ENCODE results near the gene PRPH. TPM values are rescaled to one million over a fixed set of nuclear protein-coding genes. Genes with fewer than 3 reads are reported as not detected.

The PRPH gene
- total and polyA plus RNA-seq, 9 donors = 0.15 to 1.8 (median 0.34) TPM

DNA sequence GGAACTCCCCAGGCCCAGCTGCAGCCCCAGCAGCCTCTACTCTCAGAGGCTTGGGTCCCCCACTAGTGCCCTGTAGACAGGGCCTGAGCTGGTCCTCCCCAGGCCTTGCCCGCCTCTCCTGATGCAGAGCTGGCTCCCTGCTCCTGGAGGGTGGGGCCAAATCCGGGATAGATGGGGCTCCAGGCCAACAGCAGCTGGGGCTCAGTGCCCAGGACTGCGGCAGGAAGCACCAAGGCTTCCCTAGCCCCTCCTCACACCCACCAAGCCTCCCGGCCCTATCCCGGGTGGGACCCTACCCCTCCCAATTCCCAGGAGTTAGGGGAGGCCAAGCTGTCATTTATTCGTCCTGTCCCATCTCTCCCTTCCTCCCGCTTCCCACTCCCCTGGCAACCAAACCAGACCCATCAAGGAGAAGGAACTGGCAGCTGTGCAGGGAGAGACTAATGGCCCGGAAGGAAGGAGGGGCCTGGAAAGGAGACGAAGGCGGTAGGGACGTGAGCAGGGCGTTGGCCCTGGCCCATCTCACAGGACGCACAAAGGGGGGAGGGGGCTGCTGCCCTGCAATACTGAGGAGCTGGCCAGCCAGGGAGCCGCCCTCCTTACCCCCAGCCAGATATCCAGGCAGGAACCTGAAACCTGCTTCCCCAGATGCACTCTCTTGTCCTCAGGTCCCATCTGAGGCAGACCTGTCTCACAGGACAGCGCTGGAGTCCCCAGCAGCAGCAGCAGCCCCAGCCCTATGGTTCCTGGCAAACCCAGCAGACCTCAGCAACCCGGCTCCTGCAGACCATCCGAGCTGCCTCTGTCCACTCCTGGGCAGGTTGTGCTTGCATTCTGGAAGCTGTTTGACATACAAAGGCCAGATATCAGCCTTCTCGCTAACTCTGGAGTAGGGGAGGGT is 1.6 kb upstream of the PRPH start:
- 19 to 27% (median 20%) methylated on average over 18 of the region's 18 CpGs for WGBS, 3 donors
- intact Hi-C loops (cut with DNase I) = loop anchor here in 2 of 4 donors (10.0 kb wide), 1 partner anchor 221 kb away; no protein-coding TSS in a partner anchor
- Histone ChIP-seq H3K4me3 (no peak overlapping the region), H3K27me3 (peaks cover 5% of the 10 kb centered on the region), H3K9me3 (no peaks in the 10 kb centered on the region), H3K4me1 (ENCODE audit: insufficient read depth) (peaks cover 8% of the 10 kb centered on the region), H3K27ac (no peak overlapping the region), H3K36me3 (no peaks in the 10 kb centered on the region)
- peak in 4 of 5 donors; percentile 33 to 71 (median 44) for DNase-seq
- TF ChIP-seq EP300 (IDR thresholded peaks at IDR 0.05) (no peak), POLR2A (IDR thresholded peaks at IDR 0.05) (no peak)
- TF ChIP-seq, protein P1, sequence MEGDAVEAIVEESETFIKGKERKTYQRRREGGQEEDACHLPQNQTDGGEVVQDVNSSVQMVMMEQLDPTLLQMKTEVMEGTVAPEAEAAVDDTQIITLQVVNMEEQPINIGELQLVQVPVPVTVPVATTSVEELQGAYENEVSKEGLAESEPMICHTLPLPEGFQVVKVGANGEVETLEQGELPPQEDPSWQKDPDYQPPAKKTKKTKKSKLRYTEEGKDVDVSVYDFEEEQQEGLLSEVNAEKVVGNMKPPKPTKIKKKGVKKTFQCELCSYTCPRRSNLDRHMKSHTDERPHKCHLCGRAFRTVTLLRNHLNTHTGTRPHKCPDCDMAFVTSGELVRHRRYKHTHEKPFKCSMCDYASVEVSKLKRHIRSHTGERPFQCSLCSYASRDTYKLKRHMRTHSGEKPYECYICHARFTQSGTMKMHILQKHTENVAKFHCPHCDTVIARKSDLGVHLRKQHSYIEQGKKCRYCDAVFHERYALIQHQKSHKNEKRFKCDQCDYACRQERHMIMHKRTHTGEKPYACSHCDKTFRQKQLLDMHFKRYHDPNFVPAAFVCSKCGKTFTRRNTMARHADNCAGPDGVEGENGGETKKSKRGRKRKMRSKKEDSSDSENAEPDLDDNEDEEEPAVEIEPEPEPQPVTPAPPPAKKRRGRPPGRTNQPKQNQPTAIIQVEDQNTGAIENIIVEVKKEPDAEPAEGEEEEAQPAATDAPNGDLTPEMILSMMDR (IDR thresholded peaks at IDR 0.05) = no peak

DNA sequence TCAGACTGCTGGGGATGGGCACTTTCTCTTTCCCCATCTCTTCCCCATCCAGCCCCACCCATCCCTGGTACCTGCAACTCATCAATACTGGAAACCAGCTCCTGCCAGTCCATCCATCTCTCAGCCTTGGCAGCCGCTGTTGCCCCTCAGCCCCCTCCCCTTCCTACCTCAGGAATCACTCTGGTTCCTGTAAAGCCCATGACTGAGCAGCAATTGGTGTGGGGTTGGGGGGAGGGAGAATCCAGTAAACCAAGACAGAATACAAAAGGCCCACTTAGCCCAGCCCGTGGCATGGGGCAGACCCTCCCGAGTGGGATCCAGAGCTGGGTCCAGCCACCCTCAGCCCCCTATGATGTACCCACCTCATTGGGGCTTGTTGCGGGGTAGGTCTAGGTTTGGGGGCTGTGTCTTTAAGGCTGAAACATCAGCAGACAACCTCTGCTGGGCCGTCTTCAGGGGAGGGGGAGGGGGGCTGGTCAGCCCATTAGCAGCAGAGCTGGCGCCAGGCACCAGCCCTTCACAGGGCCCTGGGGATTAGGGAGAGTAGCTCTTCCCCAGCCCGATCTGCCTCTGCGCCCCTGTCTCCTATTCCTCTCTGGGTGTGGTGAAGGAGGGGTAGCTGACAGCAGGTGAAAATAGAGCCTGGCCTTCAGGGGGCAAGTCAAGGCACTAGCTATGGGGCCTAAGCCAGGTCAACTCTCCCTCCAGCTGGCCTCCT is 702 bp upstream of the PRPH start:
- WGBS, 3 donors = 75 to 82% (median 78%) methylated on average over 8 of the region's 8 CpGs

DNA sequence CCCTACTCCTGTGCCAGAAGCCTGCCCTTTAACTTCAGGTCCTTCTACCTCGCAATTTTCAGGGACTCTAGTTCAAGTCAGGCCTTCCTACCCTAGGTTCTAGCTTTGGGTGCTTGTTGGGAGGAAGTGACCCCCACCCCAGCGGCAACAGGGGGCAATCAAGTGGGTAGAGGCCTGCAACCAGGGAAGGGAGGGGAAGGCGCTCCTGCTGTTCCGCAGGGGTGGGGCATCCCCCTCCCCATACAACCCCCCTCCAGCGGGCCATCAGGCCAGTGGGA is 204 bp upstream of the PRPH start:
- intact Hi-C loops (cut with DNase I) = loop anchor here in 2 of 4 donors (5.0 to 10.0 kb wide), 2 partner anchors 43 to 220 kb away; partner anchors contain the start of gene C1QL4 (in 1 of the 2)
- no peak for TF ChIP-seq EP300 (IDR thresholded peaks at IDR 0.05)
- TF ChIP-seq, protein P1 (IDR thresholded peaks at IDR 0.05) = no peak
- no peak for TF ChIP-seq POLR2A (IDR thresholded peaks at IDR 0.05)
- 59 to 71% (median 63%) methylated on average over 2 to 5 of the region's 5 CpGs for WGBS, 3 donors
- Histone ChIP-seq H3K27ac (no peak overlapping the region), H3K27me3 (peaks cover 5% of the 10 kb centered on the region), H3K9me3 (no peaks in the 10 kb centered on the region), H3K36me3 (no peaks in the 10 kb centered on the region), H3K4me1 (ENCODE audit: insufficient read depth) (peaks cover 8% of the 10 kb centered on the region), H3K4me3 (no peak overlapping the region)
- DNase-seq = no peak

More for the DNA sequence above, 702 bp upstream of the PRPH start:
- Histone ChIP-seq H3K27ac (no peak overlapping the region), H3K4me1 (ENCODE audit: insufficient read depth) (peaks cover 8% of the 10 kb centered on the region), H3K27me3 (peaks cover 5% of the 10 kb centered on the region), H3K9me3 (no peaks in the 10 kb centered on the region), H3K4me3 (no peak overlapping the region), H3K36me3 (no peaks in the 10 kb centered on the region)
- DNase-seq = no peak
- intact Hi-C loops (cut with DNase I) = loop anchor here in 2 of 4 donors (10.0 kb wide), 1 partner anchor 221 kb away; no protein-coding TSS in a partner anchor
- TF ChIP-seq EP300 (IDR thresholded peaks at IDR 0.05) (no peak), POLR2A (IDR thresholded peaks at IDR 0.05) (no peak)
- TF ChIP-seq, protein P1 (IDR thresholded peaks at IDR 0.05) = no peak

DNA sequence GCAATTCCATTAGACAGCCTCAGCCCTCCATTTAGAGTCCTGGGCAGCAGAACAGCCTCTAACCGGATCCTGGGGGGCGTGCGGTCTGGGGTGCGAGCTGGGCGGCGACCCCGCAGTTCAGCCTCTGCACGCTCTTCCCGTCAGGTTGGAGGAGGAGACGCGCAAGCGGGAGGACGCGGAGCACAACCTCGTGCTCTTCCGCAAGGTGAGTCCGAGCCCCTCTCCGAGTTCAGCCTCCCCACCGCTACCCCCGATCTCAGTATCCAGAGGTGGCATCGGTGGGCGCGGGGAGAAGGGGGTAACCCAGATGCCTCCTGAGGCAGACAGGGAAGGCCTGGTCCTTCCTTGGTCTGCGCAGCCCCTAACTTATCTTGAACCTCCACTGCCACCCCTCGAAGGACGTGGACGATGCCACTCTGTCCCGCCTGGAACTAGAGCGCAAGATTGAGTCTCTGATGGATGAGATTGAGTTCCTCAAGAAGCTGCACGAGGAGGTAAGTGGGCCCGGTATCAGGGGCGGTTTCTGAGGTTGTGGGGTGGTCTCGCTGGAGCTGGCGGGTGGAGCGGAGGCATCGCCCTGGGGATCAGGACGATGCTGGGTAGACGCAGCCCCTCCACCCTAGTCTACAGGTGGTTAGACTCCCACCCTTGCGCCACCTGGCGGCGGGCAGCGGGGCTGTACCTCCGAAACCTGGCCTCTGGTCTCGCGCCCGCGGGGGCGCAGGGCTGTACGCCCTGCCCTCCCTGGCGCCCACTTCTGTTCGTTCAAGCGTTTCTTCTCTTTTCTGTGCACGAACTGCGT is 1.3 kb downstream of the PRPH start:
- no peak overlapping the region for H3K27ac ChIP-seq
- no peaks in the 10 kb centered on the region for H3K9me3 ChIP-seq
- H3K4me1 ChIP-seq (ENCODE audit: insufficient read depth) = peaks cover 8% of the 10 kb centered on the region
- 10 to 22% (median 21%) methylated on average over 47 to 54 of the region's 54 CpGs for WGBS, 3 donors
- intact Hi-C loops (cut with DNase I) = loop anchor here in 2 of 4 donors (5.0 to 10.0 kb wide), 2 partner anchors 41 to 219 kb away; partner anchors contain the start of gene C1QL4 (in 1 of the 2)
- H3K27me3 ChIP-seq = peaks cover 5% of the 10 kb centered on the region
- H3K36me3 ChIP-seq = no peaks in the 10 kb centered on the region
- TF ChIP-seq, protein P1 (IDR thresholded peaks at IDR 0.05) = peak in 1 of 3 donors; percentile 34
- no peak for TF ChIP-seq POLR2A (IDR thresholded peaks at IDR 0.05)
- TF ChIP-seq EP300 (IDR thresholded peaks at IDR 0.05) = no peak
- no peak overlapping the region for H3K4me3 ChIP-seq
- peak in 2 of 5 donors; percentile 44 to 60 for DNase-seq
